Right renal pelvis (tissue), 4 donors: ENCODE measurements around the gene GCA. TPM values are rescaled to one million over a fixed set of nuclear protein-coding genes. Genes with fewer than 3 reads are reported as not detected.

Experiments used
- DNase-seq, 4 donors: peaks; one replicate each; pipeline ENCODE4 v3.0.0-alpha.2; 2013; ENCODE audit warnings: low read depth in 4 of 4, low spot score in 3 of 4, missing footprints in 1 of 4
- polyA plus RNA-seq, 4 donors: library from polyadenylated mRNA; unstranded; fragments of 120-200 nt; gene quantifications; one replicate each; pipeline ENCODE4 v1.2.1, GENCODE V29; 2013; ENCODE audit not compliant: insufficient read length in 4 of 4

GCA gene
- polyA plus RNA-seq, 4 donors = 33.8 to 42.2 (median 36.8) TPM

GRCh38 chr2:162327134-162327769 lies 16.7 kb upstream of the GCA start:
- DNase-seq = no peak

GRCh38 chr2:162327806-162328205 lies 16.1 kb upstream of the GCA start:
- DNase-seq = no peak

GRCh38 chr2:162328424-162329157 lies 15.3 kb upstream of the GCA start:
- no peak for DNase-seq

GRCh38 chr2:162330881-162331280 lies 13.1 kb upstream of the GCA start:
- DNase-seq = no peak

GRCh38 chr2:162333968-162334367 lies 10.0 kb upstream of the GCA start:
- DNase-seq = no peak

- no peak for DNase-seq
Observed at GRCh38 chr2:162337868-162338267, 6.1 kb upstream of the GCA start.

GRCh38 chr2:162340822-162341221 lies 3.1 kb upstream of the GCA start:
- no peak for DNase-seq

GRCh38 chr2:162342321-162342720 lies 1.6 kb upstream of the GCA start:
- no peak for DNase-seq

GRCh38 chr2:162342841-162343240 lies 1.1 kb upstream of the GCA start:
- no peak for DNase-seq

- DNase-seq = no peak
Observed at GRCh38 chr2:162343492-162343823, 474 bp upstream of the GCA start.

- DNase-seq = peak in 2 of 4 donors; percentile 1 to 5
Observed at GRCh38 chr2:162344617-162344950, 652 bp downstream of the GCA start.

- DNase-seq = no peak
Observed at GRCh38 chr2:162365392-162365791, 21.5 kb downstream of the GCA start.

- no peak for DNase-seq
Observed at GRCh38 chr2:162368494-162368893, 24.6 kb downstream of the GCA start.

- DNase-seq = no peak
Observed at GRCh38 chr2:162369551-162369950, 25.6 kb downstream of the GCA start.

GRCh38 chr2:162370931-162371330 lies 27.0 kb downstream of the GCA start:
- DNase-seq = no peak

GRCh38 chr2:162372818-162373217 lies 28.9 kb downstream of the GCA start:
- no peak for DNase-seq

- no peak for DNase-seq
Observed at GRCh38 chr2:162379719-162380580, 36.0 kb downstream of the GCA start.

- DNase-seq = no peak
Observed at GRCh38 chr2:162381851-162382250, 37.9 kb downstream of the GCA start.

GRCh38 chr2:162382278-162382677 lies 38.3 kb downstream of the GCA start:
- no peak for DNase-seq

GRCh38 chr2:162385536-162385935 lies 41.6 kb downstream of the GCA start:
- DNase-seq = no peak

GRCh38 chr2:162390801-162391200 lies 46.9 kb downstream of the GCA start:
- DNase-seq = no peak

GRCh38 chr2:162400336-162400735 lies 56.4 kb downstream of the GCA start:
- no peak for DNase-seq
